ENCODE data around the gene IPO5.

- TF ChIP-seq, protein P1, sequence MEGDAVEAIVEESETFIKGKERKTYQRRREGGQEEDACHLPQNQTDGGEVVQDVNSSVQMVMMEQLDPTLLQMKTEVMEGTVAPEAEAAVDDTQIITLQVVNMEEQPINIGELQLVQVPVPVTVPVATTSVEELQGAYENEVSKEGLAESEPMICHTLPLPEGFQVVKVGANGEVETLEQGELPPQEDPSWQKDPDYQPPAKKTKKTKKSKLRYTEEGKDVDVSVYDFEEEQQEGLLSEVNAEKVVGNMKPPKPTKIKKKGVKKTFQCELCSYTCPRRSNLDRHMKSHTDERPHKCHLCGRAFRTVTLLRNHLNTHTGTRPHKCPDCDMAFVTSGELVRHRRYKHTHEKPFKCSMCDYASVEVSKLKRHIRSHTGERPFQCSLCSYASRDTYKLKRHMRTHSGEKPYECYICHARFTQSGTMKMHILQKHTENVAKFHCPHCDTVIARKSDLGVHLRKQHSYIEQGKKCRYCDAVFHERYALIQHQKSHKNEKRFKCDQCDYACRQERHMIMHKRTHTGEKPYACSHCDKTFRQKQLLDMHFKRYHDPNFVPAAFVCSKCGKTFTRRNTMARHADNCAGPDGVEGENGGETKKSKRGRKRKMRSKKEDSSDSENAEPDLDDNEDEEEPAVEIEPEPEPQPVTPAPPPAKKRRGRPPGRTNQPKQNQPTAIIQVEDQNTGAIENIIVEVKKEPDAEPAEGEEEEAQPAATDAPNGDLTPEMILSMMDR (optimal IDR thresholded peaks at IDR 0.05 in 1 of 3, IDR thresholded peaks at IDR 0.05 in 1 of 3, conservative IDR thresholded peaks at IDR 0.05 in 1 of 3; ENCODE audit: extremely low read depth in 1 of 3, insufficient read depth in 2 of 3, low read length in 3 of 3) = no peak
- no peak for TF ChIP-seq EZH2 (IDR thresholded peaks at IDR 0.05; ENCODE audit: low read length)
Observed at GRCh38 chr13:98069985-98070384, 116.5 kb downstream of the IPO5 start.

Measured in keratinocyte (primary cell).